Measurements from ENCODE around the gene CARMIL3.

CARMIL3 gene

DNA sequence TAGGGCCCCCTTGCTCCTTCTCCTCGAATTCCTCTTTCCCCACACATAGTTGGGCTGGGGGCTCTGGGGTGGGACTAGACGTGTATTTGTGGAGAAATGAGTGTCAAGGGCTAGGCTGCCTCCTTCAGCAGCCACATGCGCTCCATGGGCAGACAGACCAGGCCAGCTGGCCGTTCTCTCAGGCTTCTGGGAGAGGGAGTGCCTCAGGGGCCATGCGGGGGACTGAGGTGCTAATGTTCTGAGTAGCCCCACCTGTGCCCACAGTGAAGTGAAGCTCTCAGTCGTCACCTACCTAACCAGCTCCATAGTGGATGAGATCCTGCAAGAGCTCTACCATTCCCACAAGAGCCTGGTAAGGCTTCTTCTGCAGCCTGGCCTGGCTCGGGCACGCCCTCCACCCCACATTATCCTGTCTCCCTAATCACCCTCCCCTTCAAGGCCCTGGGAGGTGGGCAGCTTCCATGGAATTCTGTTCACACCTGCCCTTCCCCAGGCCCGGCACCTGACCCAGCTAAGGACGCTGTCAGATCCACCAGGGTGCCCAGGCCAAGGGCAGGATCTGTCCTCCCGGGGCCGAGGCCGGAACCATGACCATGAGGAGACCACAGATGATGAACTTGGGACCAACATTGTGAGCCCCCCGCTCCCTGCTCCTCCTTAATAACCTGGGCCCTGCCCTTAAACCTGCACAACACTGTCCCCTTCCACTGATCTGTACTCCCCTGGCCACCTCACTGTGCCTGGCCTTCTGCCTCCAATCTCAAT, 10.6 kb downstream of the CARMIL3 start:
- no peak for DNase-seq (ENCODE audit: low spot score)

- no peak for DNase-seq (ENCODE audit: low spot score)
Measured at GRCh38 chr14:24063263-24063836, 11.5 kb downstream of the CARMIL3 start.

GRCh38 chr14:24064091-24064795, 12.4 kb downstream of the CARMIL3 start:
- DNase-seq (ENCODE audit: low spot score): no peak

- DNase-seq (ENCODE audit: low spot score): no peak
Measured at GRCh38 chr14:24064856-24065255, 13.0 kb downstream of the CARMIL3 start.

DNA sequence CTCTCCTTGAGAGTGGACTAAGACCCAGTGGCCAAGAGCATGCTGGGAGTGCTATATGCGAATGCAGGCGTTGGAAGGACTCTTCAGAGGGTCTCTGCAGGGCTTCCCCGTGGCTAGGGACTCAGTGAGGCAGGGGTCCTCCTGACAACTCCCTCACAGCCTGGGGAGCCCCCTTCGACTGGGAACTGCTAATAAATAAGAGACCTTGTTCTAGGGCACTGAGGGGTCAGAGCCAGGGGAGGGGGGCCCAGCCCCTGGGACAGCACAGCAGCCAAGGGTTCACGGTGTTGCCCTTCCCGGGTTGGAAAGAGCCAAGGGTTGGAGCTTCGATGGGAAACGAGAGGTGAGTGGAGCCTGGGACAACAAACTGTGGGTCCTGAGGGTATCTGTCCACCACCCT, 13.6 kb downstream of the CARMIL3 start:
- DNase-seq (ENCODE audit: low spot score): no peak

DNA sequence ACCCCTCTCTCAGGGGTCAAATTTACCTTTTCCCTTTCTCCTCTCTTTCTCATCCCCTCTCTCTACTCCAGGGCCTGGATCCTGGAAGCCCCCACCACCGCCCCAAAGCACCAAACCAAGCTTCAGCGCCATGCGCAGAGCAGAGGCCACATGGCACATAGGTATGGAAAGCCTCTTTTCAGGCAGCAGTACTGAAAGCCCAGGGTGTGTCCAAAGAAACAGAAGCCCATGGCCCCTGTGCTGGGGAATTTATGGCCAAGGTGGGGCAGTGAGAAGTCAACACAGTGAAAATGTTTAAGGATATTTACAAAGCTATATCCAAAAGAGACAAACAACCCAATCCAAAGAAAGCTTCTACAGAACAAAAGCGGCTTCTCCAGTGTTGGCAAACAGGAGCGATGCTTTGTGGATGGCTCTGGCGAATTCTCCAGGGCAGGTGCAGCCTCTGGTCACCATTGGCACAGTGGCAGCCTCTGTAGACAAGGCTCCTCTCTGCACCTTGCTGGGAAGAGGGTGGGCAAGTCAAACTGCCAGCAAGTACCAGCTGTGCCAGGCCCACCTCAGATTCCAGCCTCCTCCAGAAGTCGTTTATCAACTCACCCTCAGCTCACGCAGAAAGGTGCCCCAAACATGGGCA, 14.8 kb downstream of the CARMIL3 start:
- no peak for DNase-seq (ENCODE audit: low spot score)

- DNase-seq (ENCODE audit: low spot score): no peak
Measured at GRCh38 chr14:24067133-24068082, 15.6 kb downstream of the CARMIL3 start.

DNA sequence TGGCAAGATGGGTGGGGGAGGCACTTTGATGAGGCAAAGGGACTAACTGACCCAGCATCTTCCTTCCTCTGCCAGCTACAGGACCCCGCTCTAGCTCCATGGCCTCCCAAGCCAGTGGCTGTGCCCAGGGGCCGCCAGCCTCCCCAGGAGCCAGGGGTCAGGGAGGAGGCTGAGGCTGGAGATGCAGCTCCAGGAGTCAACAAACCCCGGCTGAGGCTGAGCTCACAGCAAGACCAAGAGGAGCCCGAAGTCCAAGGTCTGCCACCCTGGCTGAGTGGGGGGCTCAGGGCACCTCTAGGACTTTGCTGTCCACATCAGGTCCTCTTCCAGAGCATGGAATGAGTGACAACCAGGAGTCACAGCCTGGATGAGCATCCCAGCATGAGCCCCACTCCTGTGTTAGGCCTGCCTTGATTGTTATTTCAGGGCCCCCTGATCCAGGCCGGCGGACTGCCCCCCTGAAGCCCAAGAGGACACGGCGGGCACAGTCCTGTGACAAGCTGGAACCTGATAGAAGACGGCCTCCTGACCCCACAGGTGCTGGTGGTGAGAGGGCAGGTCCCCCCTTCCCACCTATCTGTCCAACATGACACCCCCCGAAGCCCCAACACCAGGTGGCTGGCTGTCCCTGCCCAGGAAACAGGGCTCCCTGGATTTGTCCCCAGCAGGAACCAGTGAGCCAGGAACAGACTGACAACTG, 17.1 kb downstream of the CARMIL3 start:
- DNase-seq (ENCODE audit: low spot score): no peak

GRCh38 chr14:24069411-24069735, 17.6 kb downstream of the CARMIL3 start:
- no peak for DNase-seq (ENCODE audit: low spot score)

DNA sequence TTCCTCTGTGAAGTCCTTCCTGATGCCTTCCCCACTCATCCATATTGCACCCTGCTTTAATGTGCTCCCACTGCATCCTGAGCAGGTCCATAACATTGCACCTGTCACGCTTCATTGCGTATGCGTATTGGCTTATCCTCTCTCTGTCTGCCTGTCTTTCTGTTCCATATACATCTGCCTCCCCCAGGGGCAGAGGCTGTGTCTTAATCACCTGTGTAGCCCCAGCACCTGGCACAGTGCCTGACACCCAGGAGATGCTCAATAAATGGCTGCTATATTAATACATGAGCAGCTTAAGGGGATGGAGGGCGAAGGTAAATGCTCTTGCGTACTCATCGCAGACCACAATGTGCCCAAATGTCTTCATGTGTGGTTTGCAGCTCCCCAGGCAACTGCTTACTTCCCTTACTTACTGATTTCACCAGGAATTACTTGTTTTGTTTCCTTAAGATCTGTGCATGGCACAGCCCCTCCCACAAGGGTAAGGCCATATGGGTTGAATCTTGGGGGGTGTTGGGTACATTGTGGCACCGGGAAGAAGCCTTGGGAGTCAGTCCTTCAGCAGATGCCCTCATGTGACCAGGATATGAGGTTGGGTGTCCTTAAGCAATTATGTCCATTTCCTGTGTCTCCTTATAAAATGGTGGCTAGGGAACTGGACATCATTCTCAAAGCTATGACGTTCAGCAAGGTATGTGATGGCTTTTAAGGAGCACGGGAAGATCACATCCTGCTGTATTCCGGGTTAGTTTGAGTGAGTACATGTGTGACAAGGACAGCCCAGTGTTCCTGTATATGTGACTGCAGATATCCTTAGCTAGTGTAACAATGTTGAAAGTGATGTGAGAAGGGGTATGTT, 18.7 kb downstream of the CARMIL3 start:
- DNase-seq (ENCODE audit: low spot score): no peak

DNA sequence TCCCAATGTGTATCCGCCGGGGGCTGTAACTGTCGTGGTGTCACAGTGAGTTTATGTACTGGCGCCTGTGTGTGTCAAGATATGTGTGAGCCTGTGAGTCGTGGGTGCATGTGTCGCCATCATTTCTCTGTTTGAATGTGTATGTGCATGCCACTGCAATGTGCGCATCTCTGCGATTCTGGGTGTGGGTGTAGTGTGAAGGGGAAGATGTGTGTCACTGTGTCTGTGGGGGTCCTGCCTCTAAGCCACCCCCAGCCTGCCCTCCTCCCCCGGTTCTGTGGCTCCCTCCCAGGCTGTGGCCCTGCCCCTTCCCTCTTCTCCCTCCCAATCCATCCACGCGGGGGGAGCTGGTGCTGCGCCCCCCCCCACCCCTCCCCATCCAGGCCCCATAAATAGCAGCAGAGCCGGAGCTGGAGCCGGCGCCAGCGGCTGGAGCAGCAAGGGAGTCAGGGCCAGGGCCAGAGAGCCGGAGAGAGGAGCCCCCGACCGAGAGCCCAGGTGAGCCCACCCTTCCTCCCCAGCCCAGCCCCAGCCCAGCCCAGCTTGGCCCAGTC, 19.4 kb downstream of the CARMIL3 start, which contains the start of gene CPNE6:
CPNE6 (plus strand) TSS at position 419 of the 554 bp plus-strand sequence. CDS start 1,375 bp downstream, outside the sequence.
- no peak for DNase-seq (ENCODE audit: low spot score)

GRCh38 chr14:24071836-24072430, 20.1 kb downstream of the CARMIL3 start:
- no peak for DNase-seq (ENCODE audit: low spot score)

- peak; percentile 25 for DNase-seq (ENCODE audit: low spot score)
Measured at GRCh38 chr14:24072436-24072835, 20.6 kb downstream of the CARMIL3 start.

GRCh38 chr14:24072881-24073877, 21.4 kb downstream of the CARMIL3 start:
- DNase-seq (ENCODE audit: low spot score): no peak

- DNase-seq (ENCODE audit: low spot score): no peak
Measured at GRCh38 chr14:24074625-24075484, 23.0 kb downstream of the CARMIL3 start.

DNA sequence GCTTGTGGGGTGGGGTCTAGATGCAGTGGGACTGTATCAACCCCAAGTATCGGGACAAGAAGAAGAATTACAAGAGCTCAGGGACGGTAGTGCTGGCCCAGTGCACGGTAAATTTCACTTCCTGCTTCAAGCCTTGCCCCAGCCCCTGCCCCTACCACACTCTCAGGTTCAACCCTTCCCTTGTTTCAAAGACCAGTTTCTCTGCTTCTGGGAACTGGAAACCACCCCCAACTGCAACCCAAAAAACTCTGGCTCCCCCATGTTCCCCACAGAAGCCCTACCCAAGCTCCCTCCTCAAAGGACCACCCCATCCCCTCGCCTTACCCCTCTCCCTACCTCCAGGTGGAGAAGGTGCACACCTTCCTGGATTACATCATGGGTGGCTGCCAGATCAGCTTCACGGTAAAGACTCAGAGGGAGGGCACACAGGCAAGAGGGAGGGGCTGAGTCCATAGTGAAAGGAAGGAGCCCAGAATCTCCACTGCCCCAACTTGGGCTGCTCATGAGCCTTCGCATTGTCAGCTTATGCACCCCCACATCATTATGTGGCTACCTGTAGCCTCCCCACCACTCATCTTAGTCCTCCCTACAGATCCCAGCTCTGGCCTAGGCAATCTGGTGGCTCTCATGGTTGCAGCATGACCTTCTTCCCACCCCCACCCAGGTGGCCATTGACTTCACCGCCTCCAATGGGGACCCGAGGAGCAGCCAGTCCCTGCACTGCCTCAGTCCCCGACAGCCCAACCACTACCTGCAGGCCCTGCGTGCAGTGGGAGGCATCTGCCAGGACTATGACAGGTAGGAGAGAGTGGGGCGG, 23.9 kb downstream of the CARMIL3 start:
- DNase-seq (ENCODE audit: low spot score): no peak
